ENCODE data around the gene ZFP36L1.

Gene ZFP36L1

GRCh38 chr14:68795597-68796417 is 2.9 kb upstream of the ZFP36L1 start:
- TF ChIP-seq ARNTL (CRISPR knock-in tag; IDR thresholded peaks at IDR 0.05; ENCODE audit: borderline replicate concordance, low read depth) (no peak), ZFP30 (CRISPR knock-in tag; IDR thresholded peaks at IDR 0.05) (no peak), PATZ1 (CRISPR knock-in tag; IDR thresholded peaks at IDR 0.05; ENCODE audit: borderline replicate concordance) (peak; percentile 90; the same call in 1 of the 2 replicates), POU6F1 (CRISPR knock-in tag; IDR thresholded peaks at IDR 0.05; ENCODE audit: borderline replicate concordance, low read depth) (no peak), TOX (CRISPR knock-in tag; IDR thresholded peaks at IDR 0.05; ENCODE audit: borderline replicate concordance) (no peak), ZNF8 (CRISPR knock-in tag; IDR thresholded peaks at IDR 0.05) (no peak), SNAI2 (CRISPR knock-in tag; IDR thresholded peaks at IDR 0.05) (no peak), ZNF70 (CRISPR knock-in tag; IDR thresholded peaks at IDR 0.05) (no peak), OSR1 (CRISPR knock-in tag; IDR thresholded peaks at IDR 0.05) (no peak), ESRRG (CRISPR knock-in tag; IDR thresholded peaks at IDR 0.05) (no peak), CSDC2 (CRISPR knock-in tag; IDR thresholded peaks at IDR 0.05) (0 out of 2 replicates have a peak, but pooled peaks have one; percentile 17), CREB5 (CRISPR knock-in tag; IDR thresholded peaks at IDR 0.05; ENCODE audit: low read depth) (no peak), ZC3H10 (CRISPR knock-in tag; IDR thresholded peaks at IDR 0.05) (no peak), ZNF565 (CRISPR knock-in tag; conservative IDR thresholded peaks at IDR 0.05; ENCODE audit: low read depth) (no peak), GLIS3 (CRISPR knock-in tag; IDR thresholded peaks at IDR 0.05) (0 out of 2 replicates have a peak, but pooled peaks have one; percentile 21)
- peak; percentile 79 for ATAC-seq

GRCh38 chr14:68794851-68795596 is 2.2 kb upstream of the ZFP36L1 start:
- TF ChIP-seq CSRNP3 (CRISPR knock-in tag; IDR thresholded peaks at IDR 0.05) (no peak), PATZ1 (CRISPR knock-in tag; IDR thresholded peaks at IDR 0.05; ENCODE audit: borderline replicate concordance) (no peak), RARB (CRISPR knock-in tag; IDR thresholded peaks at IDR 0.05) (no peak), ARNTL (CRISPR knock-in tag; IDR thresholded peaks at IDR 0.05; ENCODE audit: borderline replicate concordance, low read depth) (no peak)

GRCh38 chr14:68794130-68794850 is 1.4 kb upstream of the ZFP36L1 start:
- 0 out of 2 replicates have a peak, but pooled peaks have one; percentile 33 for TF ChIP-seq ZC3H10 (CRISPR knock-in tag; IDR thresholded peaks at IDR 0.05)
- TF ChIP-seq PPARA (CRISPR knock-in tag; IDR thresholded peaks at IDR 0.05; ENCODE audit: borderline replicate concordance) = no peak
- no peak for TF ChIP-seq GLIS3 (CRISPR knock-in tag; IDR thresholded peaks at IDR 0.05)
- TF ChIP-seq RARB (CRISPR knock-in tag; IDR thresholded peaks at IDR 0.05) = 0 out of 2 replicates have a peak, but pooled peaks have one; percentile 24
- peak; percentile 20 for ATAC-seq

More at GRCh38 chr14:68794851-68795596, 2.2 kb upstream of the ZFP36L1 start:
- peak; percentile 75 for ATAC-seq

All from SK-N-SH treated with all-trans-retinoic acid at 6 μM for 48 hours (cell line).